H9 (cell line): ENCODE results near the gene TMEM202. TPM values are rescaled to one million over a fixed set of nuclear protein-coding genes. Genes with fewer than 3 reads are reported as not detected.

Experiments
- DNase-seq: peaks from one replicate; pipeline ENCODE4 v3.0.0-alpha.2; 2017
- H2AFZ ChIP-seq: one replicate; pipeline ENCODE4 v1.6.1; 2013; ENCODE audit warnings: mild to moderate bottlenecking, low read length, control low read depth, moderate library complexity
- H2AK5ac ChIP-seq: 2 replicates; pipeline ENCODE4 v1.6.1; 2013; ENCODE audit warnings: low read length, control low read depth, mixed read lengths; ENCODE audit not compliant: insufficient read length
- H2BK120ac ChIP-seq: one replicate; pipeline ENCODE4 v1.6.1; 2013; ENCODE audit warnings: low read depth, mild to moderate bottlenecking, low read length, control low read depth, inconsistent platforms; ENCODE audit not compliant: poor library complexity, severe bottlenecking
- H2BK12ac ChIP-seq: 2 replicates; pipeline ENCODE4 v1.6.1; 2013; ENCODE audit warnings: low read length, control low read depth, mixed read lengths, low read depth; ENCODE audit not compliant: insufficient read length
- H2BK15ac ChIP-seq: 2 replicates; pipeline ENCODE4 v1.6.1; 2013; ENCODE audit warnings: low read depth, low read length, control low read depth
- H2BK20ac ChIP-seq: one replicate; pipeline ENCODE4 v1.6.1; 2013; ENCODE audit warnings: low read depth, mild to moderate bottlenecking, low read length, control low read depth, inconsistent platforms; ENCODE audit not compliant: poor library complexity, severe bottlenecking
- H2BK5ac ChIP-seq: 2 replicates; pipeline ENCODE4 v1.6.1; 2013; ENCODE audit warnings: low read length, control low read depth, mixed read lengths; ENCODE audit not compliant: insufficient read length
- H3K14ac ChIP-seq: 2 replicates; pipeline ENCODE4 v1.6.1; 2013; ENCODE audit warnings: low read length, control low read depth; ENCODE audit not compliant: insufficient read depth
- H3K18ac ChIP-seq: 2 replicates; pipeline ENCODE4 v1.6.1; 2013; ENCODE audit warnings: low read depth, mild to moderate bottlenecking, mixed read lengths, low read length, control low read depth; ENCODE audit not compliant: insufficient read length
- H3K23ac ChIP-seq: 2 replicates; pipeline ENCODE4 v1.6.1; 2013; ENCODE audit warnings: low read length, control low read depth, mixed read lengths, low read depth; ENCODE audit not compliant: insufficient read length
- H3K23me2 ChIP-seq: 2 replicates; pipeline ENCODE4 v1.6.1; 2013; ENCODE audit warnings: low read depth, mild to moderate bottlenecking, mixed read lengths, low read length, control low read depth; ENCODE audit not compliant: insufficient read length, poor library complexity, severe bottlenecking
- H3K27ac ChIP-seq: 2 replicates; pipeline ENCODE4 v1.5.1; 2013; ENCODE audit warnings: low read length, control low read depth, mixed read lengths, low read depth; ENCODE audit not compliant: insufficient read length
- H3K27me3 ChIP-seq: 2 replicates; pipeline ENCODE4 v1.6.1; 2013; ENCODE audit warnings: low read length, control low read depth, inconsistent platforms; ENCODE audit not compliant: insufficient read depth
- H3K4ac ChIP-seq: 2 replicates; pipeline ENCODE4 v1.6.1; 2013; ENCODE audit warnings: low read depth, mild to moderate bottlenecking, control low read depth, inconsistent platforms, low read length, moderate library complexity
- H3K4me1 ChIP-seq: 2 replicates; pipeline ENCODE4 v1.6.1; 2013; ENCODE audit warnings: low read length, control low read depth, inconsistent platforms; ENCODE audit not compliant: insufficient read depth
- H3K4me2 ChIP-seq: 2 replicates; pipeline ENCODE4 v1.6.1; 2013; ENCODE audit warnings: low read length, control low read depth, mixed read lengths; ENCODE audit not compliant: insufficient read length, insufficient read depth
- H3K56ac ChIP-seq: 2 replicates; pipeline ENCODE4 v1.6.1; 2013; ENCODE audit warnings: low read depth, mild to moderate bottlenecking, mixed read lengths, low read length, control low read depth; ENCODE audit not compliant: insufficient read length
- H3K79me1 ChIP-seq: 2 replicates; pipeline ENCODE4 v1.6.1; 2013; ENCODE audit warnings: low read depth, mild to moderate bottlenecking, moderate library complexity, low read length, control low read depth, inconsistent platforms; ENCODE audit not compliant: insufficient read depth, poor library complexity, severe bottlenecking
- H3K79me2 ChIP-seq: 2 replicates; pipeline ENCODE4 v1.6.1; 2013; ENCODE audit warnings: low read length, control low read depth, inconsistent platforms; ENCODE audit not compliant: insufficient read depth
- H3K9ac ChIP-seq: 2 replicates; pipeline ENCODE4 v1.6.1; 2013; ENCODE audit warnings: low read length, control low read depth, mixed read lengths; ENCODE audit not compliant: insufficient read length; ENCODE audit errors: extremely low read depth
- H3K9me3 ChIP-seq: one replicate; pipeline ENCODE4 v1.6.1; 2013; ENCODE audit warnings: low read depth, low read length, inconsistent platforms; ENCODE audit not compliant: control insufficient read depth
- H3T11ph ChIP-seq: one replicate; pipeline ENCODE4 v1.6.1; 2013; ENCODE audit warnings: mild to moderate bottlenecking, low read length, control low read depth, inconsistent platforms
- H4K20me1 ChIP-seq: one replicate; pipeline ENCODE4 v1.6.1; 2013; ENCODE audit not compliant: control insufficient read depth, insufficient read length, insufficient read depth
- H4K5ac ChIP-seq: 2 replicates; pipeline ENCODE4 v1.6.1; 2013; ENCODE audit warnings: low read depth, mild to moderate bottlenecking, mixed read lengths, low read length, control low read depth; ENCODE audit not compliant: insufficient read length
- H4K8ac ChIP-seq: replicated peaks from 2 replicates; pipeline ENCODE4 v1.6.1; 2013; ENCODE audit warnings: low read length, control low read depth, mixed read lengths, low read depth; ENCODE audit not compliant: insufficient read length
- H4K91ac ChIP-seq: 2 replicates; pipeline ENCODE4 v1.6.1; 2013; ENCODE audit warnings: low read depth, mild to moderate bottlenecking, moderate library complexity, mixed read lengths, low read length, control low read depth; ENCODE audit not compliant: insufficient read length
- H3K27ac Mint-ChIP-seq, 3 experiments: 2 replicates in 2 of 3; 3 replicates in 1 of 3; pipeline ENCODE4 v1.8.0; 2020 to 2021; ENCODE audit warnings: mixed read lengths in 3 of 3, mild to moderate bottlenecking in 1 of 3, moderate library complexity in 1 of 3
- H3K27me3 Mint-ChIP-seq: 2 replicates; pipeline ENCODE4 v1.8.0; 2021; ENCODE audit warnings: low read depth, mild to moderate bottlenecking, moderate library complexity, mixed read lengths
- H3K36me3 Mint-ChIP-seq, 3 experiments: 2 replicates in 2 of 3; 3 replicates in 1 of 3; pipeline ENCODE4 v1.8.0; 2020 to 2021; ENCODE audit warnings: low read depth in 3 of 3, mixed read lengths in 3 of 3; ENCODE audit not compliant: insufficient read depth in 1 of 3
- H3K4me1 Mint-ChIP-seq, 2 experiments: 2 replicates each; pipeline ENCODE4 v1.8.0; 2020; ENCODE audit warnings: mixed read lengths in 2 of 2
- H3K4me3 Mint-ChIP-seq, 2 experiments: 2 replicates in 1 of 2; 3 replicates in 1 of 2; pipeline ENCODE4 v1.8.0; 2020 to 2021; ENCODE audit warnings: mild to moderate bottlenecking in 2 of 2, mixed read lengths in 2 of 2, moderate library complexity in 1 of 2
- H3K9me3 Mint-ChIP-seq, 2 experiments: 2 replicates in 1 of 2; 3 replicates in 1 of 2; pipeline ENCODE4 v1.8.0; 2020; ENCODE audit warnings: mild to moderate bottlenecking in 2 of 2, mixed read lengths in 2 of 2, moderate library complexity in 1 of 2
- WGBS: extraction: QIAGEN DNeasy Blood & Tissue Kit; methylation state at CpG from one replicate; pipeline ENCODE4 v1.1.7; 2013; ENCODE audit warnings: missing lambda C conversion rate, low lambda C conversion rate, mixed read lengths; ENCODE audit not compliant: insufficient read length; ENCODE audit errors: extremely low coverage; 5-methylcytosine and 5-hydroxymethylcytosine counted together
- total RNA-seq: library from RNA; stranded (reverse); gene quantifications from 2 replicates; pipeline ENCODE4 v1.2.1, GENCODE V29; 2021
- TF ChIP-seq, protein P1 (sequence below): fragments of 200-600 bp; sonication (generic); conservative IDR thresholded peaks from 3 replicates; pipeline ENCODE4 v1.8.0; 2021; ENCODE audit warnings: antibody characterized with exemption, mild to moderate bottlenecking

The TMEM202 gene
- total RNA-seq, 1 experiment from 2014 or later: not detected

DNA sequence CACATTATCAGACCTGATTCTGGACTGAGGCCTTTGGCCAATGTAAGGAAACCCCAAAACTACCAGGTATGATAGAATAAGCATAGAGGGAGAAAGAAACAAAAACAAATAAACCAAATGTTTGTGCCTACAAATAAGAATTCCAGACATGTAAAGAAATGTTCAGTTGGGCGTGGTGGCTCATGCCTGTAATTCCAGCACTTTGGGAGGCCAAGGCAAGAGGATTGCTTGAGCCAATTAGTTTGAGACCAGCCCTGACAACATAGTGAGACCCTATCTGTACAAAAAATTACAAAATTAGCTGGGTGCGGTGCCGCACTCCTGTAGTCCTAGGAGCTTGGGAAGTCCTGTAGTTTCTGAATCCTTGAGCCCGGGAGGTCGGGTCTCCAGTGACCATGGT, 13.0 kb downstream of the TMEM202 start:
- Histone ChIP-seq H4K8ac (no peak overlapping the region), H2BK120ac (no peak overlapping the region), H3K9me3 (no peaks in the 10 kb centered on the region), H3K4me1 (no peaks in the 10 kb centered on the region), H3K14ac (no peak overlapping the region), H3K23me2 (no peaks in the 10 kb centered on the region), H4K5ac (no peak overlapping the region), H3K4me2 (no peak overlapping the region), H3K27me3 (peaks cover 1% of the 10 kb centered on the region; the same call in 1 of the 2 replicates), H4K91ac (no peak overlapping the region), H3K79me2 (no peaks in the 10 kb centered on the region), H4K20me1 (no peaks in the 10 kb centered on the region), H2BK5ac (no peak overlapping the region), H3K79me1 (no peaks in the 10 kb centered on the region), H3K56ac (no peak overlapping the region), H3K23ac (no peak overlapping the region), H2BK15ac (no peak overlapping the region), H3T11ph (no peak overlapping the region), H3K18ac (no peak overlapping the region), H2AK5ac (no peak overlapping the region), H3K9ac (no peak overlapping the region), H2AFZ (no peak overlapping the region), H3K4ac (no peak overlapping the region), H2BK12ac (no peak overlapping the region), H3K27ac (no peak overlapping the region), H2BK20ac (no peak overlapping the region)
- no peaks in the 10 kb centered on the region; a peak in 2 of 5 replicates for H3K9me3 Mint-ChIP-seq
- DNase-seq: no peak
- no peaks in the 10 kb centered on the region for H3K4me1 Mint-ChIP-seq
- WGBS: no CpG with 5 or more reads among the region's 5 CpGs
- peaks cover 59% of the 10 kb centered on the region for H3K27me3 Mint-ChIP-seq
- no peak overlapping the region for H3K4me3 Mint-ChIP-seq
- no peak overlapping the region for H3K27ac Mint-ChIP-seq
- TF ChIP-seq, protein P1, sequence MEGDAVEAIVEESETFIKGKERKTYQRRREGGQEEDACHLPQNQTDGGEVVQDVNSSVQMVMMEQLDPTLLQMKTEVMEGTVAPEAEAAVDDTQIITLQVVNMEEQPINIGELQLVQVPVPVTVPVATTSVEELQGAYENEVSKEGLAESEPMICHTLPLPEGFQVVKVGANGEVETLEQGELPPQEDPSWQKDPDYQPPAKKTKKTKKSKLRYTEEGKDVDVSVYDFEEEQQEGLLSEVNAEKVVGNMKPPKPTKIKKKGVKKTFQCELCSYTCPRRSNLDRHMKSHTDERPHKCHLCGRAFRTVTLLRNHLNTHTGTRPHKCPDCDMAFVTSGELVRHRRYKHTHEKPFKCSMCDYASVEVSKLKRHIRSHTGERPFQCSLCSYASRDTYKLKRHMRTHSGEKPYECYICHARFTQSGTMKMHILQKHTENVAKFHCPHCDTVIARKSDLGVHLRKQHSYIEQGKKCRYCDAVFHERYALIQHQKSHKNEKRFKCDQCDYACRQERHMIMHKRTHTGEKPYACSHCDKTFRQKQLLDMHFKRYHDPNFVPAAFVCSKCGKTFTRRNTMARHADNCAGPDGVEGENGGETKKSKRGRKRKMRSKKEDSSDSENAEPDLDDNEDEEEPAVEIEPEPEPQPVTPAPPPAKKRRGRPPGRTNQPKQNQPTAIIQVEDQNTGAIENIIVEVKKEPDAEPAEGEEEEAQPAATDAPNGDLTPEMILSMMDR: no peak
- no peaks in the 10 kb centered on the region for H3K36me3 Mint-ChIP-seq
